Hematopoietic multipotent progenitor cell treated with erythropoietin and hydrocortisone succinate and interleukin-3 and kit ligand, for 6 days (in vitro differentiated cells): Measurements from ENCODE around the gene ADRA2B.
"Not testable (repeated sequence)": the region's sequence is repeated elsewhere in the genome, so short reads cannot be mapped to it uniquely, and the experiment has no call there.

Experiments
- DNase-seq: peaks from one replicate; pipeline ENCODE4 v3.0.0-alpha.2; 2015

The ADRA2B gene

DNA sequence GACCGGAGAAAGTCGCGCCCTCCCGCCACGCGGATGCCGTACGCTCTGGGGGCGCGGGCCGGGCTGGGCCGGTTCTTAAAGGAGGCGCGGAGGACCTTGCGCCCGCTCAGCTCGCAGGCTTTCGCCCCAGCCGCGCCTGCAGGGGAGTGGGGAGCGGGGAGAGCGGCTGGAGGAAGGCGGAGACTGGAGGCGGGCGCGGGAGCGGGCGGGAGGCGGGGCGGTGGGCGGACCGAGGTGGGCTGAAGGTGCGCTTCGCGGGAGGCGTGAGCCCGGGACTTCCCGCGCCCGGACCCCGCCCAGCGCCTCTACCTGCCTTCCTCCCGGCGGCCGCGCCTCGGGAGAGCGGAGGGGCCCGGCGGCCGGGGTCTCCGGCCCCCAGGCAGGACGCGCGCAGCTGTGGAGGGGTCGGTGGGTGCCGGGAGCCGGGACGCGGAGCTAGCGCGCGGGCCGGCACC is at the start of gene ADRA2B:
Gene ADRA2B, minus strand, starts transcription at position 148 of the 455 bp plus-strand sequence. CDS start 422 bp downstream, outside the sequence.
- DNase-seq, result peak; percentile 51

GRCh38 chr2:96164459-96165184 is 48.3 kb upstream of the ADRA2B start:
- no peak for DNase-seq

DNA sequence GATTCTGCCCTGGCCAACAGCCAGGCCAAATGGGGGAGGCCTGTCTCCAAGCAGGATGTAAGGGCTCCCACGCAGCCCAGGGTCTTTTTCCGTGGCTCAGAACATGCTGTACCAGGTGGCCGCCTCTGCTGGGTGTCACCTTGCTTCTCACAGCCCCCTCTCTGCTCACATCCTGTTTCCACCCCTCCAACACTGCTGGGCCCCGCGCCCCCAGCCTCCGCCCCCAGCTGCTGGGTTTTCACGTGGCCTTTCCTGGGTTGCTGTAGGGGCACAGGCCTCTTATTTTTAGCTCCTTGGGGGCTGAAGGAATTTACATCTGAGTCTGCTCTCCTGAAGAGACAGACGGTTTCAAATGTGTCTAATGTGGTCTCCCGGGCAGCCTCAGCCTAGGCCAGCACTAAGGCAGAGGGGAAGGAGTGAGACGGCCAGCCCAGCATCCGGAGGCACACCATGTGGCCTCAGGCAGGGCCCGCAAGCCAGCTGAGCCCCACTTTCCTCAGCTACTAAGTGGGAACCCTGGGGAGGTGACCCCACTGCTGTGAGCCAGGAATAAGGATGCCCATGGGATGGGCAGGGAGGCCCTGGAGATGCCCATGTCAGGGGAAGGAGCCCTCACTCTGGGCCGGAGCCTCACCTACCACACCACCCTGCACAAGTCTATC is 47.5 kb upstream of the ADRA2B start:
- DNase-seq, result no peak

- no peak for DNase-seq
Observed at GRCh38 chr2:96163415-96163767, 47.0 kb upstream of the ADRA2B start.

GRCh38 chr2:96161898-96162297 is 45.5 kb upstream of the ADRA2B start:
- peak; percentile 91 for DNase-seq

DNA sequence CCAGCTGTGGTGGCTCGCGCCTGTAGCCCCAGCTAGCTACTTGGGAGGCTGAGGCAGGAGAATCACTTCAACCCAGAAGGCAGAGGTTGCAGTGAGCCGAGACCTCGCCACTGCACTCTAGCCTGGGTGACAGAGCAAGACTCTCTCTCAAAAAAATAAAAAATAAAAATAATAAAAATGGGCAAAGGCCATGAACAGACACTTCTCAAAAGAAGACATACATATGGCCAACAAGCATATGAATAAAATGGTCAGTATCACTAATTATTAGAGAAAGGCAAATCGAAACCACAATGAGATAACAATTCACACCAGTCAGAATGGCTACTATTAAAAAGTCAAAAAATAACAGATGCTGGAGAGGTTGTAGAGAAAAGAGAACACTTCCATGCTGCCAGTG is 44.0 kb upstream of the ADRA2B start:
- DNase-seq, result not testable (repeated sequence)

DNA sequence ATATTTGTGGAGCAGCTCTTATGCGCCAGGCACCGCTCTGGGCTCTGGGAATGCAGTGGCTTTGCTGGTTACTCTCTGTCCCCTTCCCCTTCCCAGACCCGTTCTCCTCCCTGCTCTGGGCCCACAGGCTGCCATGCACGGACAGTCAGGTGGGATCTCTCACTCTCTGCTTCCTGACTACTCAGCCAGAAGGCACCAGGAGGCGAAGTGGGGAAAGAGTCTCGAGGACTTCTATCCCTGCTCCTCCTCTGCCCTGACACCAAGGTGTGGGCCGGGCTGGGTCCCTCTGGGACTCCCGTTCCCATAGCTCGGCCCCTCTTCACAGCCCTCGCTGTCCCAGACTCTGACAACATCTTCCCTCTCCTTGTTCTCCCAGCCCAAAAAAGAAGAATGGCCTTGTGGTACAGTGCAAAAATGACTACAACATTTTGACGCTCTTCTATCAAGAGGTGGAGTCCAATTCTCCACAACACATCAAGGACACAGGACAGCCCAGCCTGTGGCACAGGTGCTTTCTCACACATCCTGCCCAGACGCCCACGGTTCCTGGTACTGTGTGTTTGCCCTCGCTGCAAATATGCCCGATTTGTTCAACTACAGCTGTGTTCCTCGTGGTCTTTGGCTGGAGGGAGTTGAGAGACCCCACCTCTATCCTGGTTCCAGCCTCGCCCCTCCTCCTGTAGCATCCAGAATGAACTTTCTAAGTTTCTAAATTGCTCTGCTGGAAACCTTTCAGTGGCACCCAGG is 42.9 kb upstream of the ADRA2B start:
- no peak for DNase-seq

DNA sequence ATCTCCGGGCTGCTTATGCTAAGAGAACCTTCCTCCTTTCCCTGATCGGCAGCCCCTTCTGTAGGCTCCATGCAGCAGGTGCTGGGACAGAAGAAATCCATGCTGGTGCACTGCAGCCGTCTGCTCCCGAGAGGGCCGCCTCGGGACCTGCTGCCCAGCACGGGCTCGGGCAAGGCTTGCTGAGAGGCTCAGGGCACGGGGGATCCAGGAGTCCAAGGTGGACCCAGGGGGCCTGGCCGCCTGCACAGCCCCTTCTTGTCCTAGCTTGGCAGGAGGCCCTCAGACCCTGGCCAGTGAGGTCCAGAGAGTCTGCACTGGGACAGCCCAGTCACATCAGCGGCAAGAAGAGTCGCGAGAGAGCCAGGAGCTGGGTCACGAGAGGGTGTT is 42.2 kb upstream of the ADRA2B start:
- DNase-seq, result no peak

DNA sequence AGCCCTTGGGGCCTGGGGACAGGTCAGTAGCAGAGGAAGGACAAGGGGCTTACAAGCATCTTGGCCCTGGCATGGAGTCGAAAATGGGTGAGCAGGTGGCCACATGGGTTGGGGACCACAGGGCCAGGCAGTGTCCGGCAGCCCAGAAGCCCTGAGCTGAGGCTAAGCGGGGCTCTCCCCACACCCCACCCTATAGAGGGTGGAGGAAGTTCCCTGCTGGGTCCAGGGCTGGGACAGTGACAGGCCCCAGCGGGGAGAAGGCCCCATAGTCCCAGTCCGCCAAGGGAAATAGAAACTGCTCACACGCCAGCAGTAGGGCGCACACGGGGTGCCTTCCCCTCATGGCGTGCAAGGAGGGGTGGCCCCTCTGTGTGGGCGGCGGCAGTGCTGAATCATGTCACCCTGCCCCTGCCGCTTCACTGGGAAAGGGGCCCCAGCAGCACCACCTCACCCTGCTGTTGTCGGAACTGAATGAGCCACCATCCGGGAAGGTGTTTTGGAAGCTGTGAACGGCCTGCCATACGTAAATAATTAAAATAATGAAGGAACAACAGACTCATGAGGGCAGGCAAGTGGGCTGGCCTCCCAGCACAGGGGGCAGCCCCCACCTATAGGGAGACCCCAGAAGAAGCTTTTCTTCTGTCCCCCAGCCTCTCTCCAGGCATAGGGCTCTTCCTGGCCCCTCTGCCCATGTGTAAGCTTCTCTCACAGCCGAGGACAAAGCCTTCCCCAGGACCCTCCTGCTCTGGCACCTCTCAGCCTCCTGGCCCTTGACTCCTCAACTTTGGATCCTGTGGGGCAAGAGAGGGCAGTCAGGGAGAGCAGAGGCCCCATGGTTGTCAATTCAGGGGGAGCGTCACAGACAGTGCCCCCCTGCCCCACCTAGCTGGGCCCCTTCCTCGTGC is 41.5 kb upstream of the ADRA2B start:
- DNase-seq, result peak; percentile 77

DNA sequence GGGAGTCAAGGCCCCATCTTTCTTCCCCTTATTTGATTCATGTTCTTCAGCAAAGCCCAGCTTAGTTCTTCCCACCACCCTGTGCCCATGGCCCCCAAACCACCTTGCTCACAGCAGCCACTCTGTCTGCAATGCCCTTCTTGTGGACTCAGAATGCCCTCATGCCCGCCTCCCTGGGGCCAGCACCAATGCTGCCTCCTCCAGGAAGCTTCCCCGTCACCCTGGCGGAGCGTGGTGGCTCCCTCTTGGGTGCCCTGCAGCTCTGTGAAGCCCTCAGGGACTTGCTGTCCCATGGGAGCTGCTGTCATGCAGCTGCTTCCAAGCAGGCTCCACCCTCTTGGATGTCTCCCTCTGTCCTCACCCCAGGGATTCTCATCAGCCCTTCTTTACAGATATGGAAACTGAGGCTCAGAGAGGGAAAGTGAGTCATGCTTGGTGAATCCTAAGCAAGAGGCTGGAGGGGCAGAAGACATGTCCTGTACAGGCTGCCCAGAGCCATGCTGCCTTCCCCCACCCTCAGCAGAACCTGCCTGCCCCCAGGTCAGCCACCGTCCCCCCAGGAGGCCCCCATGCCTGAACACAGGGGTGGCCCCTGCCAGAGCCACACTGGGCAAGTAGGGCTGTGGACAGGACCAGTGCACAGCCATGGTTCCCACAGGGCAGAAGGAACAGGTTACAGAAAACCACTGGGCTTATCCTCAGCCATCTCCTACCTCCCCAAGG is 40.7 kb upstream of the ADRA2B start:
- no peak for DNase-seq

DNA sequence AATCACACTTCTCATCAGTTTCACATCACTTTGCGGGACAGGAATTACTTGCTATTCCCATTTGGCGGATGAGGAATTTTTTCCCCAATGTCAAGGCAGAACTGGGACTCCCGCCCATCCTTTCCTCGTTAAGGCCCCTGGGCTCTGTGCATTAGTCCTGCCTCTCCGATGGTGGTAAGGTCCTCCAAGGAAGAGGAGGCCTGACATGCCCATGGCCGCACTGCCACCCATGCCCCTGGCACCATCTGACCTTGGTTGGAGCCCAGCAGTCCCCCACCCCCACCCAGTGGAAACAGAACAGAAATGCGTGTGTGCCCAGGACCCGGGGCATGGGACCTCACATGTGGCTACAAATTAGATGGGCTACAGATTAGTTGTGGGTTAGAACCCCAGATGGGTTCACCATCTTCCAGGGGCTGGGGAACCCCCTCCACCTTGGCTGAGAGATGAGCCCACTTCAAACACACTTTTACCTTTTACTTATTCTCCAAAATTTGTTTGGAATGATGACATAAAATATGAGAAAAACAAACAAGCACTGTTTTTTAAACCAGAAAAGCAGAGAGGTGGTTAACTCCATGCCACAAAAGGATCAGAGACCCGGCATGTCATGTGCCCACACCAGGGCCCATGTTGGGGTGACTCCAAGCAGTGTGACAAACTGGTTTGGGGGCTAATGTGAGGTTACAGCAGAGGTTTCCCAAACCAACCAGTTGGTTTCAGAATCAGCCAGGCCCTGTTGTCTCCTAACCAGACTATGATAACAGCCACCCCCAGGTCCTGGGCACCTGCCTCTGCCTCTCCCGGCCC is 39.8 kb upstream of the ADRA2B start:
- no peak for DNase-seq

DNA sequence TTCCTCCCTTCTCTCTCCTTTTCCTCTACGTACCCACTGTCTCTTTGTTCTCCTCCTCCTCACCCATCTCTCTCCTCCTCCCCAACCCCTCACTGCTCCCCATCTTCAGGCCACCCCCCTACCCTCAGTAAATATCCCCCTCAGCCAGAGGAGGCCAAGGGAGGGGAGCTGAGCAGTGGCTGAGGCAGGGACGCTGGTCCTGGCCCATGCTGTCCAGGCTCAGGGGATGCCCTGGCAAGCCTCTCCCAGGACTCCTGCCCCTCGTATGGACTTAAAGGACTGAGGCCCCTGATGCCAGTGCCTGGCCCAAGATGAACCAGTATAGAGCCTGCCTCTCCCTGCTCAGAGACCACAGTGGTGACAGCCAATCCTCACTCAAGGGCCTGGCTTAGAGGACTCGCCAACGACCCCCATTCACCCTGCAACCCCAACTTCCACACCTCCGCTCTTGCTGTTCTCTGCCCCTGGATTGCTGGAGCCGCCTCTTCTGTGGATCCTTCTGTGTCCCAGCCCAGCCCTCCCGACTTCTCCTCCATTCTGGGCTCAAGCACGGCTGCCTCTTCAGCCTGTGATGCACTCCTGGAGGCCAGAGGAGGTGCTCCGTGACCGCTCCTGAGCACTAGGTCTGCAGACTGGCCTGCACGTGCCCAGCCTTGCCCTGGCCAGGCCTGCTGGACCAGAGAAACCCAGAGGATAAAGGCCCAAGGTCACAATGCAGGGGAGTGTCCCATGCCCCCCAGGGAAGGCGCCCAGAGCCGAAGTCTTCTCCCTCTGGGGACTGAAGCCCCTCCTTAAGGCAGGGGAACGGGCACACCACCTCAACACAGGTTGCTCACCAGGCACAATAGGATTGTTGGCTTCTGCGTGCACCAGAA is 38.4 kb upstream of the ADRA2B start:
- DNase-seq, result no peak

GRCh38 chr2:96153991-96154431 is 37.6 kb upstream of the ADRA2B start:
- peak; percentile 26 for DNase-seq

DNA sequence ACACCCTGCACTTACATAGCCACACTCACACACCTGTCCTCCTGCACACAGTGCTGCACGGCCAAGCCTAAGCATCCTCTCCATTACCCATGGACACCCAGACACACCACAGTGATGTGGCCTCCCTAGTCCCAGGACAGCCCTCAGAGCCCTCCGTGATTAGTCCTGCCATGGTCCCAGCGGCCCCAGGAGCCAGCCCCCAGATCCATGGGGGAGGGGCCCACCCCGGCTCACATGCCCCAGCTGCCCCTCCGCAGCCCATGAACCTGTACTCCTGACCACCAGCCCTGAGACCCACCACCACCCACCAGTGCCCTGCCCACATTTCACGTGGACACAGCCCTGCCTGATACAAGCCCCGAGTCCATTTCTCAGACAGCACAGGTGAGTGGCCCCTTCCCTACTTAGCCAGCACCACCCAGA is 36.9 kb upstream of the ADRA2B start:
- no peak for DNase-seq

DNA sequence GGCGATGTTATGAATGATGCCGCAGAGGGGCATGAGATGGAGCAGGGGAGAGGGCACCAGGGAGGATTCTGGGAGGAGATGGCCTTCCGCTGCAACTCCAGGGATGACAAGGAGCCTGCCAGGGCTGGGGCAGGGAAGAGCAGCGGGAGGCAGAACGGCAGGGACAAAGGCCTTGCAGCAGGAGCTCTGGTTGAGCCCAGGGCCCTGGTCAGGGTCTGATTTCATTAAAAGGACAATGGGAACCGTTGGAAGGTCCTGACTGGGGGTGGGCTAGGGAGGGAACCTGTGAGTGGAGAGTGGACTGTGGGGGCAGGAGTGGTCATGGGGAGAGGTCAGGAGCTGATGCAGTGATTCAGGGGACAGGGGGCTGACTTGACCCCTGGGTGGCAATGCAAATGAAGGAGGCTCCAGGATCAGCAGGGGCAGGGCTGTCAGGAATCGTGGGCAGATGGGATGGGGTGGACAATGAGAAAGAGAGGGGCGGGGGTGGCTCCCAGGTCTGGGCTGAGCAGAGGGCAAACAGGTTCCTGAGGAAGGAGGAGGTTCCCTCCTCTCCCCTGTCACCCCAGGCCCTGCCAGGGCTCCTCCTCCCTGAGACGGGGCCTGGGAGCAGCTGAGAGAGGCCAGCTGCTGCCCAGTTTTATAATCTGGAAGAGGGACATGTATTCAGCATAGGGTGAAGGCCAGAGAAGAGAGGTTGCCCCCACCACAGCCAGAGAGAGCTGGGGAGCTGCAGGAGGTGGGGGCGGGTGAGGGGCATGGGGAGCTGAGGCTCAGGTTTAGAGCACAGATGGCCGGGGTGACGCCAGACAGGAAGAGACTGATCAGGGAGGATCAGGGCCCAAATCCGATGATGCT is 36.2 kb upstream of the ADRA2B start:
- no peak for DNase-seq

DNA sequence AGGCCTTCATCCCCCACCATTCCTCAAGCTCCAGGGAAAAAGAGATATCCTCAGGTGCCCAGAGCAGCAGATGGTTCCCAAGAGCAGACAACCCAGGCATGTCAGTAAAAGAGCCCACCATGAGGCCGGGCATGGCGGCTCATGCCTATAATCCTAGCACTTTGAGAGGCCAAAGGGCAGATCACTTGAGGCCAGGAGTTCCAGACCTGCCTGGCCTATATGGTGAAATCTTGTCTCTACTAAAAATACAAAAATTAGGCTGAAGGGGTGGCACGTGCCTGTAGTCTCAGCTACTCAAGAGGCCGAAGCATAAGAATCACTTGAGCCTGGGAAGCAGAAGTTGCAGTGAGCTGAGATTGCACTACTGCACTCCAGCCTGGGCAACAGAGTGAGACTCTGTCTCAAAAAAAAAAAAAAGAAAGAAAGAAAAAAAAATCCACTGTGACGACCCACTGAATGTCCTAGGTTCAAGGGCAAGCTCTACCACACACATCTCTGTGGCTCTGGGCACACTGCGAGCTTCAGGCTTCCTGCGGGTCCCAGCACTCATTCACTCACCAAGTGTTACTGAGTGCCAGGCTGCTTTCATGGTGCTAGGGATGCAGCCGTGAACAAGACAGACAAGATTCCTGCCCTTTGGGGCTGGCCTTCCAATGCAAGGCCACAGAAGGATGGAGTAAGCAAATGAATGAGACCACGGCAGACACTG is 35.4 kb upstream of the ADRA2B start:
- DNase-seq, result no peak

GRCh38 chr2:96150791-96151594 is 34.6 kb upstream of the ADRA2B start:
- no peak for DNase-seq
